GM18519 (cell line): ENCODE measurements around the gene CACNA1I.

Experiments used
- ATAC-seq: cut with Tn5 transposase; IDR thresholded peaks from one replicate; pipeline ENCODE4 v1.9.1; 2021; ENCODE audit warnings: mild to moderate bottlenecking, moderate library complexity; ENCODE audit not compliant: unreplicated experiment, low FRiP score

CACNA1I gene

GRCh38 chr22:39567135-39567946, 3.2 kb upstream of the CACNA1I start:
- ATAC-seq = no peak

GRCh38 chr22:39568278-39568981, 2.1 kb upstream of the CACNA1I start:
- no peak for ATAC-seq

GRCh38 chr22:39569066-39569465, 1.5 kb upstream of the CACNA1I start:
- ATAC-seq = no peak

GRCh38 chr22:39570226-39570625, 327 bp upstream of the CACNA1I start:
- no peak for ATAC-seq

- ATAC-seq = no peak
Measured at GRCh38 chr22:39571538-39571937, 985 bp downstream of the CACNA1I start.

- ATAC-seq = no peak
Measured at GRCh38 chr22:39574779-39575551, 4.4 kb downstream of the CACNA1I start.

- no peak for ATAC-seq
Measured at GRCh38 chr22:39575552-39575825, 4.9 kb downstream of the CACNA1I start.

- no peak for ATAC-seq
Measured at GRCh38 chr22:39576027-39576426, 5.5 kb downstream of the CACNA1I start.

- no peak for ATAC-seq
Measured at GRCh38 chr22:39577366-39577765, 6.8 kb downstream of the CACNA1I start.

- no peak for ATAC-seq
Measured at GRCh38 chr22:39577900-39578299, 7.3 kb downstream of the CACNA1I start.

- ATAC-seq = no peak
Measured at GRCh38 chr22:39580006-39580441, 9.5 kb downstream of the CACNA1I start.

GRCh38 chr22:39580795-39581194, 10.2 kb downstream of the CACNA1I start:
- no peak for ATAC-seq

- ATAC-seq = no peak
Measured at GRCh38 chr22:39581303-39581702, 10.8 kb downstream of the CACNA1I start.

- ATAC-seq = no peak
Measured at GRCh38 chr22:39583066-39583667, 12.6 kb downstream of the CACNA1I start.

GRCh38 chr22:39589875-39590274, 19.3 kb downstream of the CACNA1I start:
- no peak for ATAC-seq

- ATAC-seq = no peak
Measured at GRCh38 chr22:39592081-39593065, 21.8 kb downstream of the CACNA1I start.

- no peak for ATAC-seq
Measured at GRCh38 chr22:39593066-39593930, 22.7 kb downstream of the CACNA1I start.

- no peak for ATAC-seq
Measured at GRCh38 chr22:39593931-39594285, 23.4 kb downstream of the CACNA1I start.

- no peak for ATAC-seq
Measured at GRCh38 chr22:39594411-39594810, 23.9 kb downstream of the CACNA1I start.
